ENCODE measurements around the gene TBC1D10B.
A peak's percentile ranks its signal among the peaks of the same experiment; 100 is the strongest.

TBC1D10B gene

DNA sequence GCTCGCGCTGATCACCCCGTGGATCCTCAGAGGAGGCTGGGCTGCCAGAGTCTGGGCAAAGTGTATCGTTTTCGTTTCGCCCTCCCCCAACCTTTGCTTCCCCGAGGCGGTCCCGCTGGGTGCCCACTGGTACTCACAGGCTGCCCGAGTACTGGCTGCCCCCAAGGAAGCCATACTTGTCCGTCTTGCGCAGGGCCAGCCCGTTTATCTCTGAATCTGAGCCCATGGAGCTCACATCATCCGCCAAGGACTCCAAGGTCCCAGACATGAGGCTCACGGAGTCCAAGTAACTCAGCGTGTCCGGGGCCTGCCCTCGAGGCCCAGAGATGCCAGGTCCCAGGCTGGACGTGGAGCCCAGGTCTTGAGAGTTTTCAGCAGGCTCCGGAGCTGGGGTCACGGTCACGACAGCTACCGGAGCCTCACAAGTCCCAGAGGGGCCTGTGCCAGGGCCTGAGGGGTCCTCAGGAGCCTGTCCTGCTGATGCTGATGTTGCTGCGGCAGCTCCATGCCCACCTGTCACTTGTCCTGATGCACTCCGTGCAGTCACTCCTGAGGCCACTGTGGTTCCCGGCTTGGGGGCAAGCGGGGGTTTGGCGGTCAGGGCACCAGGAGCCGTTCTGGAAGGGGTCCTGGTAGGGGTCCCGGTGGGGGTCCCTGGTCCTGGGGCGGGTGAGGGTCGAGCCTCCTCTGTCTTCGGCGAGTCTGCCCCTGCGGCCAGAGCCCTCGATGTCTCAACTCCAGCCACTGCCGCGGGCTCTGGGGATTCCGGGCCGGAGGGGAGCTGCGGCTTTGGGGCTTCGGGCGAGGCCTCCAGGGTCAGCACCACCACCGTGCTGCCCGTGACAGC is 980 bp downstream of the TBC1D10B start:
- H3K27ac ChIP-seq: peak overlapping the region; percentile 89

DNA sequence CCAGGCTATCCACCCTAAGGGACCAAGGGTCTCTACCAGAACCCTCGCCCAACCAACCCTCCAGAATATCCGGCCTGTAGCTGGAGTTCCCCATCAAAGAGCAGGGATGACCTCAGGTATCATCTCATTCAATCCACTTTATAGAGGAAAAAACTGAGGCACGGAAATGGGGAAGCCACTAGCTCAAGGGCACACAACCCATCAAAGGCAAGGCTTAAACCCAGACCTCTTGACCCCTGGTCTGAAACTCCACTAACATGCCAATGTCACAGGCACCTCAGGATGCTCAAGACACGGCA is 1.6 kb downstream of the TBC1D10B start:
- TF ChIP-seq ZFX (IDR thresholded peaks at IDR 0.05): no peak
- TF ChIP-seq, protein P1, sequence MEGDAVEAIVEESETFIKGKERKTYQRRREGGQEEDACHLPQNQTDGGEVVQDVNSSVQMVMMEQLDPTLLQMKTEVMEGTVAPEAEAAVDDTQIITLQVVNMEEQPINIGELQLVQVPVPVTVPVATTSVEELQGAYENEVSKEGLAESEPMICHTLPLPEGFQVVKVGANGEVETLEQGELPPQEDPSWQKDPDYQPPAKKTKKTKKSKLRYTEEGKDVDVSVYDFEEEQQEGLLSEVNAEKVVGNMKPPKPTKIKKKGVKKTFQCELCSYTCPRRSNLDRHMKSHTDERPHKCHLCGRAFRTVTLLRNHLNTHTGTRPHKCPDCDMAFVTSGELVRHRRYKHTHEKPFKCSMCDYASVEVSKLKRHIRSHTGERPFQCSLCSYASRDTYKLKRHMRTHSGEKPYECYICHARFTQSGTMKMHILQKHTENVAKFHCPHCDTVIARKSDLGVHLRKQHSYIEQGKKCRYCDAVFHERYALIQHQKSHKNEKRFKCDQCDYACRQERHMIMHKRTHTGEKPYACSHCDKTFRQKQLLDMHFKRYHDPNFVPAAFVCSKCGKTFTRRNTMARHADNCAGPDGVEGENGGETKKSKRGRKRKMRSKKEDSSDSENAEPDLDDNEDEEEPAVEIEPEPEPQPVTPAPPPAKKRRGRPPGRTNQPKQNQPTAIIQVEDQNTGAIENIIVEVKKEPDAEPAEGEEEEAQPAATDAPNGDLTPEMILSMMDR (conservative IDR thresholded peaks at IDR 0.05): no peak
- H3K27ac ChIP-seq: peak overlapping the region; percentile 89

More for the DNA sequence above, 980 bp downstream of the TBC1D10B start:
- TF ChIP-seq ZFX (IDR thresholded peaks at IDR 0.05): no peak
- TF ChIP-seq, protein P1 (conservative IDR thresholded peaks at IDR 0.05): no peak

DNA sequence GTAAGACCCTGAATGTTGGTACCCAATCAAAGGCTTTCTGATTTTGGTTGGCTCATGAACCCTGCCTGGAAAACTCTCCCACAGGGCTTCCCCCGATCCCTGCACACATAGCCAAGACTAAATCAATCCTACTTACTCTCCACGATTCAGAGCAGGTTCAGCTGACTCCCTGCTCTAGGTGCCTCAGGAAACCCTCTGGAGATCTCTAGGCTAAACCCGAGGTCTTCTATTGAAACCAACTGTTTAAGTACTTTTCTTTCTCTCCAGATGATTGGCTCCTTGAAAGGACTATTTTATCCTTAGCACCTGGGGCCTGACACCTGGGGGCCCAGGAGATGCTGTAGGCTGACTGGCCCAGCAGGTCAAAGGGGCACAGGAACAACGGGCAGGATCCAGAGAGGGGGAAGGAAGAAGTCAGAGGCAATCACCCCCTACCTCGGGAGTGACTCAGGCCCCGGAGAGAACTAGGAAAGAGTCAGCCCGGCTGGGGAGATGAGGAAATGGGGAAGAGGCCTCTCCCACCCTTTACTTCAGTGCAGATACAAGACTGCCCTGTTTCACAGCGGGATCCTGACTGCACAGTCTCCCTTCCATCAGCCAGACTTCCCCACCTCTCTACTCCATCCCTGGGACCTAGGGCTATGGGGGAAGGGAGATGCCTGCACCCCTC is 2.0 kb downstream of the TBC1D10B start:
- peak overlapping the region; percentile 89; the same call in 1 of the 2 replicates for H3K27ac ChIP-seq
- no peak for TF ChIP-seq ZFX (IDR thresholded peaks at IDR 0.05)

DNA sequence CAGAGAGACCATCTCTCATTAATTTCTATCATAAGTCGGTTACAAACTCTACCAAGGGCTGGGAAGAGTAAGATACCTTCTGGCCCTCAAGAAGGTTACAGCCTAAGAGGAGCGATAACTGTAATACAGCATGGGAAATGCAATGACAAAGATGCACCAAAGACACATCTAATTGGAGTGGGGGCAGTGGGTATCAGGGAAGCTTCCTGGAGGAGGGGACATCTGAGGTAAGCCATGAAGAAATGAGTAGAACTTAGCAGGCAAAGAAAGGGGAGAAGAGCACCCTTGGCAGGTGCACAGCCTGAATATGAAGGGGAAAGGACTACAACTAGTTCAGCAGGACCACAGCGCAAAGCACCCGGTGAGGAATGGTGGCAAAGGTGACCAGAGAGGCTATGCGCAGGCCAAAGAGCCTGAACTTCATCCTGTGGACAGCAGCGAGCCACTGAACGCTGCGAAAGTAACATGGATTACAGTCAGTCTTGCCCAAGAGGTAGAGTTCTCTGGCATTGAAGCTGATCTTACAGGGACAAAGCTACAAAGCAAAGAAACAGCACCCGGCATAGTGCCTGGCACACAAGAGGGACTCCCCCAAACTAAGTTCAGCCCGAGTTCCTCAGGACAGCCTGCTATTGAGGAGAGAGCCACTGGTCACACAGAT is 2.8 kb downstream of the TBC1D10B start:
- H3K27ac ChIP-seq: no peak overlapping the region
- TF ChIP-seq, protein P1 (conservative IDR thresholded peaks at IDR 0.05): no peak
- TF ChIP-seq ZFX (IDR thresholded peaks at IDR 0.05): no peak

DNA sequence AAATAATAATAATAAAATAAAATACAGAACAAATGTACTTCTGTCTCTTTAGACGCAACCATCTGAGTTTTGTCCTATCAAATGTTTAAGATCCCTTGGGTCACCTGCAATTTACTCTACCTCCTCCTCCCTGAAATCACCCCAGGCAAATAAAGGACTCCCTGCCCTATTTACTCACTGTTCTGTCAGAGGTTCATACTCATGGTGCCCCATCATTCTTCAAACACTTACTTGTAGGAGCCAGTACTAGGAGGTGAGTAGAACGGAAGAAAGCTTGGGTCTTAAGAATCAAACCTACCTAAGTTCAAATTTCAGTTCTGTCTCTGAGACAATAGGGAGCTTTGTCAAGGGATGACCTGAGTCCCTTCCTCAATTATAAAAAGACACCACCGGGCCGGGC is 3.8 kb downstream of the TBC1D10B start:
- no peak for TF ChIP-seq ZFX (IDR thresholded peaks at IDR 0.05)
- TF ChIP-seq, protein P1 (conservative IDR thresholded peaks at IDR 0.05): no peak
- H3K27ac ChIP-seq: no peak overlapping the region

DNA sequence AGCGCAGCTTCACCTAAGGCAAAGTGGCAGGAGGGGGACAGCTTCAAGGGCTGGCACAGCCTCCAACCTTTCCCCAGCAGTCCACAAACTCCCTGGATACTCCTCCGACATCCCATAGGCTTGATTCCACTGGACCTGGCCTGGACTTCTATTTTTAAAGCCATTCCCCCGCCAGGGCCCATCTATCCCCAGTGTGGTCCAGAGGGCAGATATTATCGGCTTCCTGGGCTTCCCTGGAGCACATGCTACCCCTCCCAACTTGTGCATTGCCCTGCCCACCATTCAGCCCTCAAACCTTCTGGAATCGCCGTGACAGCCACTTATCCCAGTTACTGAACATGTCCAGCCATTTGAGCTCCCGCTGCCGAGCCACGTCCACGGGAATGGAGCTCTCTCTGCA is 5.1 kb downstream of the TBC1D10B start:
- no peak overlapping the region for H3K27ac ChIP-seq
- TF ChIP-seq ZFX (IDR thresholded peaks at IDR 0.05): no peak
- TF ChIP-seq, protein P1 (conservative IDR thresholded peaks at IDR 0.05): no peak

DNA sequence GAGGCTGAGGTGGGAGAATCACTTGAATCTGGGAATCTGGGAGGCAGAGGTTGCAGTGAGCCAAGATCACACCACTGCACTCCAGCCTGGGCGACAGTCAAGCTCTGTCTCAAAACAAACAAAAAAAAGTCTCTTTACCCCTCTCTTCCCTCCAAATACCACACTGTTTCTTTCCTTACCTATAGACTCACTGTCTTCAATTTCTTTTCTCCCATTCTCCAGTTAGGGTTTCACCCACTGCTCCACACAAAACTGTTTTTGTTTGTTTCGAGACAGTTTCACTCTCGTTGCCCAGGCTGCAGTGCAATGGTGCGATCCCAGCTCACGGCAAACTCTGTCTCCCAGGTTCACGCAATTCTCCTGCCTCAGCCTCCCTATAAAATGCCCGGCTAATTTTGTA is 9.1 kb downstream of the TBC1D10B start:
- TF ChIP-seq, protein P1 (conservative IDR thresholded peaks at IDR 0.05): no peak
- no peak for TF ChIP-seq ZFX (IDR thresholded peaks at IDR 0.05)
- H3K27ac ChIP-seq: no peak overlapping the region

Measured in C4-2B (cell line).